Urinary bladder (tissue), 4 donors: ENCODE measurements around the gene B3GALT5. TPM values are rescaled to one million over a fixed set of nuclear protein-coding genes. Genes with fewer than 3 reads are reported as not detected.

ENCODE experiments used
- DNase-seq: peaks from one replicate; pipeline ENCODE4 v3.0.0-alpha.2; 2015; ENCODE audit errors: extremely low spot score
- H3K27ac ChIP-seq: one replicate; pipeline ENCODE4 v1.5.1; 2013; ENCODE audit warnings: low read depth, mild to moderate bottlenecking, moderate library complexity
- H3K36me3 ChIP-seq: one replicate; pipeline ENCODE4 v1.6.1; 2013; ENCODE audit warnings: mild to moderate bottlenecking, moderate library complexity; ENCODE audit not compliant: insufficient read depth
- H3K4me1 ChIP-seq: one replicate; pipeline ENCODE4 v1.6.1; 2013; ENCODE audit warnings: mild to moderate bottlenecking, moderate library complexity; ENCODE audit not compliant: insufficient read depth
- H3K4me3 ChIP-seq: one replicate; pipeline ENCODE4 v1.5.1; 2013; ENCODE audit warnings: low read depth, low read length
- WGBS: extraction: QIAGEN DNeasy Blood & Tissue Kit; methylation state at CpG from one replicate; pipeline ENCODE4 v1.1.7; 2013; 5-methylcytosine and 5-hydroxymethylcytosine counted together
- polyA plus RNA-seq: library from polyadenylated mRNA; stranded (reverse); fragments of 200-250 nt; gene quantifications from one replicate; pipeline ENCODE4 v1.2.3, GENCODE V29; 2013
- total RNA-seq: library from RNA; depleted of rRNA; stranded (reverse); fragments of >200 nt; gene quantifications from one replicate; pipeline ENCODE4 v1.2.3, GENCODE V29; 2014
- donor health status: healthy with polysubstance abuse.
- donor health status: healthy.

B3GALT5 gene
- total and polyA plus RNA-seq, 2 donors, result 0.18 to 2.0 TPM

DNA sequence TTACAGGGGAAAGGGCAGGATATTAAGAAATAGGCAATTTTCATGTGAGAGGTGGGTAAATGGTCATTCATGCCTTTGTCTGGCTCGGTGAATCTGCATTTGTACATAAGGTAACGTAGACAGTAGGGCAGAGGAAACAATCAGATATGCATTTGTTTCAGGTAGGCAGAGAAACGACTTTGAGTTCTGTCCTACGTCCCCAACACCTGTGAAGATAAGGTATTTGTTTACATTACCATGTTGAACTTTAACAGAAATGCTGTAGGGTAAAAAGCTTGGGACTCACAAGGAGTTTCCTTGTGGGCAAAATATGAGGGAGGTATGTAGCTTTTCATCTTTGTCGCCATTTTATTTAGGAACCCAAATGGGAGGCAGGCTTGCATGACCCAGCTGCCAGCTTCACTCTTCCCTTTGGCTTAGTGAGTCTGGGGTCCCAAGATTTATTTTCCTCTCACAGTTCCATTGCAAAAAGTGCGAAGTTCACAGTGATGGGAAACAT, 31.4 kb downstream of the B3GALT5 start:
- H3K4me1 ChIP-seq, result no peaks in the 10 kb centered on the region
- 70% methylated on average over 6 of the region's 6 CpGs for WGBS
- H3K4me3 ChIP-seq, result no peak overlapping the region
- DNase-seq, result no peak
- no peak overlapping the region for H3K27ac ChIP-seq
- H3K36me3 ChIP-seq, result no peaks in the 10 kb centered on the region

DNA sequence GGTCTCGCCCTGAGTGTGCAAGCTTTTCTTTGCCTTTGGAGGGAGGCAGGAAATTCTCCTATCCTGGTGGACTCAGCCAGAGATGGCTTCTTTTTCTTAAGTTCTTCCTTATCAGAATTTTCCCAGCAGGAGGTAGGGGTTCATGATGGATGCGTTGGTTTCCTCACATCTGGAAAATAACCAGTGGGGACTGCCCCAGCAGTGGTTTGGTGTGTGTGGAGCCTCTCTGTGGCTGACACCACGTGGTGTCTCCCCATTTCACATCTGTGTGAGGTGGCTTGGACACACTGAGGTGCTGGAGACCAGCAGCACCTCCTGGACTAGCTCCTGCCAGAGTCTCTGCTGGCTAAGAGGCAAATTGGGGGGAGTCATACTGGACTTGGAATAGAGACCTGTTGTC, 32.6 kb downstream of the B3GALT5 start:
- WGBS, result 80% methylated on average over 3 of the region's 3 CpGs
- Histone ChIP-seq H3K27ac (no peak overlapping the region), H3K4me3 (no peak overlapping the region), H3K36me3 (no peaks in the 10 kb centered on the region), H3K4me1 (no peaks in the 10 kb centered on the region)
- no peak for DNase-seq

DNA sequence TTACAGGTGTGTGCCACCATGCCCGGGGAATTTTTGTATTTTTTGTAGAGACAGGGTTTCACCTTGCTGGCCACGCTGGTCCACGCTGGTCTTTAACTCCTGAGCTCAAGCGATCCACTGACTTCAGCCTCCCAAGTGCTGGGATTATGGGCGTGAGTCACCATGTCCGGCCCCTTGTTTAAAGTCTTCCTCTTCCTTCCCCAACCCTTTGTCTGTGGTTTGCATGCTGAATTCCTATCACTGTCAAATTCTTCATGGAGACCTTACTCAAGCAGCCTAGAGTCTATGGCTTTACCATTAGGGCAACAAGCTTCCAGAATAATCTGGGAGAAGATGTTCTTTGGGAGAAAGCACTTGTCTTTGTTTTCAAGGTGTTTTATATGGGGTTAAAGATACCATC, 34.7 kb downstream of the B3GALT5 start:
- Histone ChIP-seq H3K27ac (no peak overlapping the region), H3K36me3 (no peaks in the 10 kb centered on the region), H3K4me3 (no peak overlapping the region), H3K4me1 (no peaks in the 10 kb centered on the region)
- DNase-seq, result no peak
- WGBS, result 85% methylated on average over 6 of the region's 6 CpGs

DNA sequence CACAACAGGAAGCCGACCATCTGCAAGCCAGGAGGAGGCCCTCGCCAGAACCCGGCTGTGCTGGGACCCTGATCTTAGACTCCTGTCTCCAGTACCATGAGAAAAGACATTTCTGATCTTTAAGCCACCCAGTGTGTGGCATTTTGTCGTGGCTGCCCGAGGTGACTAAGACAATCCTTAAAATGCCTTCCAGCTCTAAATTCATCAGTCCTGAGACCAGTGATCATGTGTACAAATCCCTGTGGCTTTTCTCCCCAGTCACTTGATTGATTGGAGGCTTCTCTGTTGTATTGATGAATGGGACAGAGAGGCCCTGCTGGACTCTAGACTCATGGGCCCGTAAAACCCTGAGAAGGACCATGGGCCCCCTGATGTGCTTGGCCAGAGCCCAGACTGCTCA, 36.1 kb downstream of the B3GALT5 start:
- no peak overlapping the region for H3K27ac ChIP-seq
- no peaks in the 10 kb centered on the region for H3K36me3 ChIP-seq
- H3K4me3 ChIP-seq, result no peak overlapping the region
- DNase-seq, result no peak
- no peaks in the 10 kb centered on the region for H3K4me1 ChIP-seq
- 87% methylated on average over 6 of the region's 6 CpGs for WGBS

DNA sequence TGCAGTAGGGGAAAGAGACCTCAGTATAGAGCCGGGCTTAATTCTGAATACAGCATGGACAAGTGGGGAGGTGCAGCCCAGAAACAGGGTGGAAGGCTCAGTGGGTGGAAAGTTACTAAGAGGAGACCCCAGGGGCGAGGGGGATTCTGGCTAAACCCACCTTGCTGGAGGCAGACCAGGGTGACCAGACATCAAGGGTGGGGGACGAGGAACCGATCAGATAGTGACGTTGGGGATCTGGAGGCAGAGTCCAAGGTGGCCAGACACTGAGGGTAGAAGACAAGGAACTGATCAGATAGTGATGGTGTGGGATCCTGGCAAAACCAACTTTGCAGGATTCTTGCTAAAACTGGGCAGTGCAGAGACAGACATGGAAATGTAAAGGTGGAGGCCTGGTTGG, 36.8 kb downstream of the B3GALT5 start:
- DNase-seq, result no peak
- Histone ChIP-seq H3K4me1 (no peaks in the 10 kb centered on the region), H3K36me3 (no peaks in the 10 kb centered on the region), H3K4me3 (no peak overlapping the region), H3K27ac (no peak overlapping the region)
- 92% methylated on average over 5 of the region's 5 CpGs for WGBS

DNA sequence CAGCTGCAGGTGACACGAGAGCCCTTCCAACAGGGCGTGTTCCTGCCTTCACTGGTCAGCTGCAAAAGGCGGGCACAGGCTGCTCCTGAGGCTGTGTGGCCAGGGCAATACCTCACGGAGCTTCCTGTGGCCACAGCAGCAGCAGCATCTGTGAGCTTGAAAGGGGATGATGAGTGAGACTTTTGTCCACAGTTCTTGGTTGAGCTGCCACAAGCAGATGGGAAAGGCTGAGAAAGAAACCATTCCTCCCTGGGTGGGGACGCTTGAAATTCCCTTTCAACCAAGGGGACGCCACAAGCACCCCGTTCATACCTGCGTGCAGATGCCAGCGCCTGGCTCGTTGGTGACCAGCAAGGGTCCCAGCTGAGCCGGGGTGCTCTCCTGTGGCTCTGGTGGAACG, 37.6 kb downstream of the B3GALT5 start:
- DNase-seq, result no peak
- Histone ChIP-seq H3K27ac (no peak overlapping the region), H3K4me1 (no peaks in the 10 kb centered on the region), H3K4me3 (no peak overlapping the region), H3K36me3 (no peaks in the 10 kb centered on the region)
- WGBS, result 93% methylated on average over 12 of the region's 12 CpGs

DNA sequence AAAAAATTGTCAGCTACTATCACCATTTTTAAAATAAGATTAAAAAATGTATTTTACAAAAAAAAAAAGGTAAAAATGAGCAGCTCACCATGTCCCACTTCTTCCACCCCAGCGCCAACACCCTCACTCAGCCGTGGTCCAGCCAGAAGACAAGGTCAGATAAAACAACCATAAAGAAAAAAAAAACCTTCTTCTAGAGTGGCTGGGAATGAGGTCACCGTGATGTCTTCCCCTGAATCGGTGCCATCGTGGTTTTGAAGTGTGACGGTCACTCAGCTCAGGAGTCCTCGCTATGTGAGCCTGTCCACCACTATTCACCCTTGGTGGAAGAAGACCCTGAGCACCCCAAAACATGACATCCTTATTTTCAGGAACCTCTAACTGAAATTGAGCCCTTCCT, 38.1 kb downstream of the B3GALT5 start:
- DNase-seq, result no peak
- no peak overlapping the region for H3K27ac ChIP-seq
- H3K4me1 ChIP-seq, result no peaks in the 10 kb centered on the region
- H3K4me3 ChIP-seq, result no peak overlapping the region
- WGBS, result 90% methylated on average over 7 of the region's 7 CpGs
- H3K36me3 ChIP-seq, result no peaks in the 10 kb centered on the region

DNA sequence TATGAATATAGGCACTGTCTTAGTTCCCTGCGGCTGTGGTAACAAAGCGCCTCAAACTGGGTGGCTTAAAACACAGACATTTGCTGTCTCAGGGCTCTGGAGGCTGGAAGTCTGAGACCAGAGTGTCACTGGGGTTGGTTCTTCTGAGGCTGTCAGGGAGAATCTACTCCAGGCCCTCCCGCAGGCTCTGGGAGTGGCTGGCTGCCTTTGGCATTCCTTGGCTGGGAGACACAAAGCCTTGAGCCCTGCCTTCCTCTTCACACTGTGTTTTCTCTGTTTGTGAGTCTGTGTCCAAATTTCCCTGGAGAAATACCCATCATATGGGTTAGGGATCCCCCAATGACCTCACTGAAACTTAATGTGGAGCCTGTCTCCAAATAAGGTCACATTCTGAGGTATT, 38.5 kb downstream of the B3GALT5 start:
- Histone ChIP-seq H3K4me1 (no peaks in the 10 kb centered on the region), H3K36me3 (no peaks in the 10 kb centered on the region), H3K4me3 (no peak overlapping the region), H3K27ac (no peak overlapping the region)
- WGBS, result 76% methylated on average over 3 of the region's 3 CpGs
- DNase-seq, result no peak

DNA sequence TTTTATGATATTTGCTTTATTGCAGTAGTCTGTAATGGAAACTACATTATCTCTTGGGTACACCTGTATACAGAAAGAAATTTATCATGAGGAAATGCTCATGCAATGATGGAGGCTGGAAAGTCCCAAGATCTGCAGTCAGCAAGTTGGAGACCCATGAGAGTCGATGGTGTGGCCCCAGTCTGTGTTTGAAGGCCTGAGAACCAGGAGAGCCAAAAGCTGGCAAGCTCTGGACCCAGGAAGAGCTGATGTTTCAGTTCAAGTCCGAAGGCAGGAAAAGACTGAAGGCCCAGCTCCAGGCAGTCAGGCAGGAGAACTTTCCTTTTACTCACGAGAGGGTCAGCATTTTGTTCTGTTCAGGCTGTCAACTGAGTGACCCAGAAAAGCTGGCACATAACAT, 42.2 kb downstream of the B3GALT5 start:
- WGBS, result 86% methylated on average over 3 of the region's 3 CpGs
- H3K4me1 ChIP-seq, result no peaks in the 10 kb centered on the region
- H3K4me3 ChIP-seq, result no peak overlapping the region
- H3K36me3 ChIP-seq, result no peaks in the 10 kb centered on the region
- no peak overlapping the region for H3K27ac ChIP-seq
- DNase-seq, result no peak

DNA sequence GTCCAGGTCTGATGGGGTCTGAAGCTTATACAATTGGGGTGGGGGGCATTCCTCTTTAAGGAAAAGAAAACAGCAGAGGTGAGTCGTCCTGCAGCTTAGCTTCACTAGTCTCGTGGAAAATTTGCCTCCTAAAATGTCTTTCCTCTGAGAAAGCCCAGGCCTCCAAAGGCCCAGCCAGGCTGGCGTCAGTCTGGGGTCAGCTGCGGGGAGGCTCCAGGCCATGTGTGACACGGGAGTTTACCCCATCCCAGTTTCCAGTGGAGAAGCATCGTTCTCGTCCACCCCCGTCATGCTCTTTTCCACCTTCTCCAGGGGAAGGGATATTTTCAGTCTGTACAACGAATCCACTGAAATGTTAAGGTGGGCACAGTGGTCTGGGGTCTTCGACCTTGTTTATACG, 42.8 kb downstream of the B3GALT5 start:
- 78% methylated on average over 11 of the region's 11 CpGs for WGBS
- DNase-seq, result no peak
- no peak overlapping the region for H3K27ac ChIP-seq

DNA sequence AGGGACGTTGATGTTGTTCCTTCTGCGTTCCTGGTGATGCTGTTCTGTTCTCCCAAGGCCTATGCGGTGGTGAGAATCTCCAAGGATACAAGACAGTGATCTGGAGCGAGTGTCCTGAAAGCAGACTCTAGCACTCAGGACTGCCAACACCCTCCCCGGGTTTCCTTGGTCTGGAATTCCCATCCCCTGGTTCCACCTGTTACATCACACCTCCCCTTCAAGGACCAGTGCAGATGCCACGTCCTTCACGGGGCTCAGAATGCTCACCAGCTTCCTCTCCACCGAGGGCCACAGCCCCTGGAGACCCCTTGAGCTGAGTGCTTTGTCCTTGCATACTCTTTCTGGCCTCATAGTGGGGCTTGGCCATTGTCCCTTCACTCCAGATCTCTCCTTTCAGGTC, 43.5 kb downstream of the B3GALT5 start:
- 82% methylated on average over 8 of the region's 8 CpGs for WGBS
- Histone ChIP-seq H3K4me3 (no peak overlapping the region), H3K27ac (no peak overlapping the region), H3K36me3 (no peaks in the 10 kb centered on the region), H3K4me1 (no peaks in the 10 kb centered on the region)
- DNase-seq, result no peak

More for the DNA sequence above, 42.8 kb downstream of the B3GALT5 start:
- no peaks in the 10 kb centered on the region for H3K4me1 ChIP-seq
- H3K4me3 ChIP-seq, result no peak overlapping the region
- no peaks in the 10 kb centered on the region for H3K36me3 ChIP-seq

DNA sequence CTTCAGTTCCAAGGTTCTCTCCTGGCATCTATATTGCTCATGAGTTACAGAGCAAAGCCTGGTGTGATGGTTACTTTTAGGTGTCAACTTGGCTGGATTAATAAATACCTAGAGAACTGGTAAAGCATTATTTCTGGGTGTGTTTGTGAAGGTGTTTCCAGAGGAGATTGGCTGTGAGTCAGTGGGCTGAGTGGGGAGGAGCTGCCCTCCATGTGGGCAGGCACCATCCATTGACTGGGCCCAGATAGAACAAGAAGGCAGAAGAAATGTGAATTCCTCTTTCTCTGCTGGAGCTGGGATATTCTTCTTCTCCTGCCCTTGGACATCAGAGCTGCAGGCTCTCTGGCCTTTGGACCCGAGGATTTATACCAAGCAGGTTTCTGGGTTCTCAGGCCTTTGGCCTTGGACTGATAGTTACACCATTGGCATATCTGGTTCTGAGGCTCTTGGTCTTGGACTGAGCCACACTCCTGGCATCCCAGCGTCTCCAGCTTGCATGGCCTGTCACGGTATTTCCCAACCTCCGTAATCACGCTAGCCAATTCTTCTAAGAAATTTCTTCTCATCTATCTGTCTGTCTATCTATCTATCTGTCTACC, 44.5 kb downstream of the B3GALT5 start:
- Histone ChIP-seq H3K4me3 (no peak overlapping the region), H3K4me1 (no peaks in the 10 kb centered on the region)
- WGBS, result 95% methylated on average over 5 of the region's 5 CpGs

DNA sequence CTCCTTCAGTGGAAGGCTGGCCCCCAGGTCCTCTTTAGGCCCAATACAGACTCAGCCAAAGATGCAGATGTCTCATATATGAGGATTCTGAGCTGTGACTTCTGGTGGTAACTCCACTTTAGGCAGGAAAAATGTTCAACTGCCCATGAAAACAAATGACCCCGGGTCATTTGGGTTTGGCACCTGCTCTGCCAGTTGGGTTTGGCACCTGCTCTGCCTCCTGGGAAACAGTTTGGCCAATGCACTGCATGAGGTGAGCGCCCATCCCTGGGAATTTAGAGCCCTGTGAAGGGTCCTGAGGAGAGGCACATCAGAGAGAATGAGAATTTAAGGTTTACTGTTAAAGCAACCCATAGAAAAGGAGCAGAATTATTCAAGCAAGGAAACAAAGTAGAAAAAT, 45.3 kb downstream of the B3GALT5 start:
- 92% methylated on average over 2 of the region's 2 CpGs for WGBS
- DNase-seq, result no peak
- Histone ChIP-seq H3K4me1 (no peaks in the 10 kb centered on the region), H3K36me3 (no peaks in the 10 kb centered on the region), H3K27ac (no peak overlapping the region), H3K4me3 (no peak overlapping the region)

More for the DNA sequence above, 44.5 kb downstream of the B3GALT5 start:
- Histone ChIP-seq H3K36me3 (no peaks in the 10 kb centered on the region), H3K27ac (no peak overlapping the region)
- no peak for DNase-seq

DNA sequence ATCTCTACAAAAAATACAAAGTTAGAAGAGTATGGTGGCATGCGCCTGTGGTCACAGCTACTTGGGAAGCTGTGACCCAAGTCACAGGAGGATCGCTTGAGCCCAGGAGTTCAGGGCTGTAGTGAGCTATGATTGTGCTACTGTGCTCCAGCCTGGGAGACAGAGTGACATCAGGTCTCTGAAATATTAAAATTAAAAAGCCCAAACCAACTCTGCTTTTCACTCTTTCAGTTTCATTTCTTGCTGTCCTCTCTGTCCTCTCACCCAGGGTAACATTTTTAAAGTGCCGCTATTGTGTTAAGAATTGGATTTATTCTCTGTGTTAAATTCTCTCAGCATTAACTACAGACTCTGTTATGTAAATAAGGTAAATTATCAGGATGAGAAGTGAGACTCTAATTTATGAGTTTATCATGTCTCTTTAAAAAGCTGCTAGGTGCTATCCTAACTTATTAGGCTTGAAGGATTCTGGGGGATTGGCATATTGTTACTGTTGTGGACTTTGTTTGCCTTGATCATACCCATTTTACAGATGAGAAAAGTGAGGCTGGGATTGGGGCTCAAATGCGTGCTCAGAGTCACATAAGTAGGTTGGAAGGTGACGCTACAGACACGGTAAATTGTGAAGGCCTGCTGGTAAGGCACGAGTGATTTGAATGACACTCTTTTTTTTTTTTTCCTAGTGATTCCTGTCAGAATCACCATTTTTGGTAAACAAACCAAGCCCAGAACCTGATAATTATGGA, 46.5 kb downstream of the B3GALT5 start:
- WGBS, result 83% methylated on average over 7 of the region's 7 CpGs
- H3K4me3 ChIP-seq, result no peak overlapping the region
- no peaks in the 10 kb centered on the region for H3K36me3 ChIP-seq
- DNase-seq, result no peak
- no peak overlapping the region for H3K27ac ChIP-seq
- no peaks in the 10 kb centered on the region for H3K4me1 ChIP-seq
